ENCODE measurements around the gene KYNU.

KYNU gene

DNA sequence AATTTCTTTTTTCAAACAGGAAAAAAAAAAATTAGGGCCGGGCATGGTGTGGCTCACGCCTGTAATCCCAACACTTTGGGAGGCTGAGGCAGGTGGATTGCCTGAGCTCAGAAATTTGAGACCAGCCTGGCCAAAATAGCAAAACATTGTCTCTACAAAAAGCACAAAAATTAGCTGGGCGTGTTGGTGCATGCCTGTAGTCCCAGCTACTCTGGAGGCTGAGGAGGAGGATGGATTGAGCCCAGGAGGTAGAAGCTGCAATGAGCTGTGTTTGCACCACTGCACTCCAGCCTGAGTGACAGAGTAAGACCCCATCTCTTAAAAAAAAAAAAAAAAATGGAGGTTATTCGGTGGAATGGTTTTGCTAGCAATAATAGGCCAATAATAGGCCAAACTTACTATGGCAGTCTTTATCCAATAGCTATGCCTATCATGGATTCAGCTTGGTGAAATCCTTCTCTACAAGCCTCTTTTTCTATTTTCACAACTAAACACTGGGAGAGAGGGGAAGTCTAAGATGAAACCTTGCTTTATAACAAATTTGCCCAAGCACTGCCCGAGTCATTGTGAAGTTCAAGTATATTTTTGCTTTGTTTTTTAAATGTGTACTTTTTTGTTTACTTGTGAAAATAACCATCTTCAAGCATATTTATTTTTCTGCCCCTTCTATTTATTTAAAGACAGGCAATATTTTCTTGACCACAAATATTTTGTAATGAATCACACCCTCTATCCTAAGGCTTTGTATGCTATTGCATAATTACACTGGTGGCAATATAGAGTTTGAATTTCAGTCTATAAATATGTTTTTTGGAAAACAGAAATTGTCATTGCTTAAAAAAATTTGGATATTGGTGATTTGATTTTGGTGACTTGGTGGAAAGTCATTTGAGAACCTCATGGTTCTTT is 20.0 kb upstream of the KYNU start:
- Histone ChIP-seq H3K36me3 (ENCODE audit: control insufficient read depth, low read length) (peaks cover 89% of the 10 kb centered on the region), H3K79me2 (ENCODE audit: control insufficient read depth, low read length) (peaks cover 3% of the 10 kb centered on the region; the same call in 1 of the 2 replicates), H4K20me1 (ENCODE audit: control insufficient read depth, insufficient read depth, low read depth, low read length) (no peaks in the 10 kb centered on the region), H3K27me3 (ENCODE audit: control insufficient read depth, low read length) (no peaks in the 10 kb centered on the region), H3K4me2 (ENCODE audit: low read length) (no peak overlapping the region), H3K9me3 (ENCODE audit: control insufficient read depth, insufficient read depth, low read length) (no peaks in the 10 kb centered on the region), H3K4me1 (ENCODE audit: control insufficient read depth, low read length) (0 out of 2 replicates have a peak, but pooled peaks cover 3% of the 10 kb centered on the region), H3K4me3 (ENCODE audit: low read length) (no peak overlapping the region), H3K27ac (ENCODE audit: low read depth, low read length) (no peak overlapping the region), H3F3A (ENCODE audit: control insufficient read depth, insufficient read depth) (no peaks in the 10 kb centered on the region), H3K9me2 (replicated peaks; ENCODE audit: control insufficient read depth, low read length) (no peaks in the 10 kb centered on the region)
- TF ChIP-seq EZH2phosphoT487 (IDR thresholded peaks at IDR 0.05; ENCODE audit: borderline replicate concordance, low read length): no peak
- TF ChIP-seq, protein P1, sequence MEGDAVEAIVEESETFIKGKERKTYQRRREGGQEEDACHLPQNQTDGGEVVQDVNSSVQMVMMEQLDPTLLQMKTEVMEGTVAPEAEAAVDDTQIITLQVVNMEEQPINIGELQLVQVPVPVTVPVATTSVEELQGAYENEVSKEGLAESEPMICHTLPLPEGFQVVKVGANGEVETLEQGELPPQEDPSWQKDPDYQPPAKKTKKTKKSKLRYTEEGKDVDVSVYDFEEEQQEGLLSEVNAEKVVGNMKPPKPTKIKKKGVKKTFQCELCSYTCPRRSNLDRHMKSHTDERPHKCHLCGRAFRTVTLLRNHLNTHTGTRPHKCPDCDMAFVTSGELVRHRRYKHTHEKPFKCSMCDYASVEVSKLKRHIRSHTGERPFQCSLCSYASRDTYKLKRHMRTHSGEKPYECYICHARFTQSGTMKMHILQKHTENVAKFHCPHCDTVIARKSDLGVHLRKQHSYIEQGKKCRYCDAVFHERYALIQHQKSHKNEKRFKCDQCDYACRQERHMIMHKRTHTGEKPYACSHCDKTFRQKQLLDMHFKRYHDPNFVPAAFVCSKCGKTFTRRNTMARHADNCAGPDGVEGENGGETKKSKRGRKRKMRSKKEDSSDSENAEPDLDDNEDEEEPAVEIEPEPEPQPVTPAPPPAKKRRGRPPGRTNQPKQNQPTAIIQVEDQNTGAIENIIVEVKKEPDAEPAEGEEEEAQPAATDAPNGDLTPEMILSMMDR (IDR thresholded peaks at IDR 0.05; ENCODE audit: low read depth, low read length, poor library complexity, severe bottlenecking): no peak

DNA sequence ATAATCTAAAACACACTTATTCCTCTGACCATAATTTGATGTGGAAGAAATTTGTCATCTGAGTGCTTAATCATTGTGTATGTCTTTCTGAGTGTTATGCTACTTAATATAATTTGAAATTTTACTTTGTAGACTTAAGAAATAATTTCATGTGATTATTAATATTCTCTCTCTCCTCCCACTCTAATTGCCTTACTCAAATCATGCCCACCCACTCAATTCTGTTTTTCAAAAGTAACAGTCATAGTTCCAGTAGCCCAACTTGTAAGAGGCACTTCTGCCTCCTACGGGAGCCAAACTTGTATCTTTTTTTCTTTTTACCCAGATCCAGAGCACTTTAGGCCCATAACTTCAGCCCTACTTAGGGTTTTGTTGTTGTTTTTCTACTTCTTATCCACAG is 18.5 kb upstream of the KYNU start:
- TF ChIP-seq, protein P1 (IDR thresholded peaks at IDR 0.05; ENCODE audit: low read depth, low read length, poor library complexity, severe bottlenecking): no peak
- no peak for TF ChIP-seq EZH2phosphoT487 (IDR thresholded peaks at IDR 0.05; ENCODE audit: borderline replicate concordance, low read length)
- Histone ChIP-seq H3K4me3 (ENCODE audit: low read length) (no peak overlapping the region), H3K27ac (ENCODE audit: low read depth, low read length) (no peak overlapping the region), H3K4me1 (ENCODE audit: control insufficient read depth, low read length) (peaks cover 11% of the 10 kb centered on the region), H3F3A (ENCODE audit: control insufficient read depth, insufficient read depth) (no peaks in the 10 kb centered on the region), H4K20me1 (ENCODE audit: control insufficient read depth, insufficient read depth, low read depth, low read length) (no peaks in the 10 kb centered on the region), H3K27me3 (ENCODE audit: control insufficient read depth, low read length) (no peaks in the 10 kb centered on the region), H3K36me3 (ENCODE audit: control insufficient read depth, low read length) (peaks cover 88% of the 10 kb centered on the region), H3K9me3 (ENCODE audit: control insufficient read depth, insufficient read depth, low read length) (no peaks in the 10 kb centered on the region), H3K79me2 (ENCODE audit: control insufficient read depth, low read length) (peaks cover 13% of the 10 kb centered on the region), H3K4me2 (ENCODE audit: low read length) (no peak overlapping the region), H3K9me2 (replicated peaks; ENCODE audit: control insufficient read depth, low read length) (no peaks in the 10 kb centered on the region)

DNA sequence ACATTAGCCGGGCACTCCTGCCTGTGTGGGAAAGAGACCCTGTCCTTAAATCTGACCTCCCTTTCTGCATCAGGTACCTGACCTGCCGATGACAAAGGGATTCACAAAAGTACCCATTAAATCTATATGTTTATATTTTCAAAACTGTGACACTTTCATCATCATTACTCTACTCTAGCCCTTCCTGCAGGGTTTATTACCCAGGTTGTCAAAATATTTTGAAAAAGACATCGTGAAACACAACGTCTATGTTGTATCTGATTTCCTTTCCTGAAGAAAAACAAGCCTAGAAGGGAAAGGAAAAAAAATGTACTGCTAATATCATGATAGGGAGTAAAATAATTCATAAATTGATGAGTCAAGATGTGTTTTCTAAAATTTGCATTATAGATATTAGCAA is 15.2 kb upstream of the KYNU start:
- no peaks in the 10 kb centered on the region for H3K9me2 ChIP-seq (replicated peaks; ENCODE audit: control insufficient read depth, low read length)
- peaks cover 34% of the 10 kb centered on the region for H3K4me1 ChIP-seq (ENCODE audit: control insufficient read depth, low read length)
- H4K20me1 ChIP-seq (ENCODE audit: control insufficient read depth, insufficient read depth, low read depth, low read length): no peaks in the 10 kb centered on the region
- peaks cover 6% of the 10 kb centered on the region; the same call in 1 of the 2 replicates for H3F3A ChIP-seq (ENCODE audit: control insufficient read depth, insufficient read depth)
- H3K4me3 ChIP-seq (ENCODE audit: low read length): no peak overlapping the region
- no peaks in the 10 kb centered on the region for H3K9me3 ChIP-seq (ENCODE audit: control insufficient read depth, insufficient read depth, low read length)
- H3K27ac ChIP-seq (ENCODE audit: low read depth, low read length): no peak overlapping the region
- H3K79me2 ChIP-seq (ENCODE audit: control insufficient read depth, low read length): peaks cover 29% of the 10 kb centered on the region
- no peak overlapping the region for H3K4me2 ChIP-seq (ENCODE audit: low read length)
- H3K27me3 ChIP-seq (ENCODE audit: control insufficient read depth, low read length): no peaks in the 10 kb centered on the region
- no peak for TF ChIP-seq EZH2phosphoT487 (IDR thresholded peaks at IDR 0.05; ENCODE audit: borderline replicate concordance, low read length)
- TF ChIP-seq, protein P1 (IDR thresholded peaks at IDR 0.05; ENCODE audit: low read depth, low read length, poor library complexity, severe bottlenecking): no peak
- H3K36me3 ChIP-seq (ENCODE audit: control insufficient read depth, low read length): peaks cover 70% of the 10 kb centered on the region
